Daoy (cell line): ENCODE measurements around the gene HDAC7. TPM values are rescaled to one million over a fixed set of nuclear protein-coding genes. Genes with fewer than 3 reads are reported as not detected.

ENCODE experiments used
- DNase-seq: peaks from one replicate; pipeline ENCODE4 v3.0.0-alpha.2; 2015; ENCODE audit warnings: low read depth
- total RNA-seq: library from RNA; depleted of rRNA; stranded (reverse); fragments of >200 nt; shearing (Covaris generic); gene quantifications from 2 replicates; pipeline ENCODE4 v1.2.3, GENCODE V29; 2014

Gene HDAC7
- total RNA-seq, 1 experiment from 2014 or later: 20.6 TPM

DNA sequence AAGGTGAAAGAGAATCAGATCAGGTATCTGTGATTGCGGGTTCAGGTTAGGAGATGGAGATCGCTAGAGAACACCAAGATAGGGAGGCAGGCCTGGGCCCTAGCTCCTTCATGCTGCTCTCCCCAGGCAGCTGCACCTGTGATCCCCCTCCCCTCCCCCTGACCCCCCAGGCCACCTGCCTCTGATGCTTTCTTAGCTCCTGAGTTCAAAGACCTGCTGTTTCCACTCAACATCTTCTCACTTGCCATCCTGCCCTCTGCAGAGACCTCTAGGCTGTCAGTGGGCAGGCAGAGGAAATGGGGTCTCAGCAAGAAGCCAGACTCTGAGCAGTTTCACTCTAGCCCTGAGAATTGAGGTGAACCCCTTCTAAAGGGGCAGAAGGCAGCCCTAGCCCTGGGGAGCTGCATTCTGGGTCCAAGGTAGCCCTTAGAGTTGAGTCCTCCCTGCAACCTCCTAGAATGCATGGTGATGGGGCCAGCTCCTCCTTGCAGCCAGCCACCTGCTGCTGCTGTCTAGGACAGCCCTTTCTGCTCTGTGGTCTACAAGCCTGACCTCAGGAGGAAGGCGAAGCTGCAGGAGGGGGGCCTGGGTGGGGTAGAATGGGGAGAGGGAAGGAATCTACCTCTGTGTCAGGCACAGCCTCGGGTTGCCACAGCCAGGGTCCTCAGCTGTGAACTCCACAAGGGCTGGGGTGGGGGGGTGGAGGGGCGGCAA is 53.0 kb downstream of the HDAC7 start:
- no peak for DNase-seq

DNA sequence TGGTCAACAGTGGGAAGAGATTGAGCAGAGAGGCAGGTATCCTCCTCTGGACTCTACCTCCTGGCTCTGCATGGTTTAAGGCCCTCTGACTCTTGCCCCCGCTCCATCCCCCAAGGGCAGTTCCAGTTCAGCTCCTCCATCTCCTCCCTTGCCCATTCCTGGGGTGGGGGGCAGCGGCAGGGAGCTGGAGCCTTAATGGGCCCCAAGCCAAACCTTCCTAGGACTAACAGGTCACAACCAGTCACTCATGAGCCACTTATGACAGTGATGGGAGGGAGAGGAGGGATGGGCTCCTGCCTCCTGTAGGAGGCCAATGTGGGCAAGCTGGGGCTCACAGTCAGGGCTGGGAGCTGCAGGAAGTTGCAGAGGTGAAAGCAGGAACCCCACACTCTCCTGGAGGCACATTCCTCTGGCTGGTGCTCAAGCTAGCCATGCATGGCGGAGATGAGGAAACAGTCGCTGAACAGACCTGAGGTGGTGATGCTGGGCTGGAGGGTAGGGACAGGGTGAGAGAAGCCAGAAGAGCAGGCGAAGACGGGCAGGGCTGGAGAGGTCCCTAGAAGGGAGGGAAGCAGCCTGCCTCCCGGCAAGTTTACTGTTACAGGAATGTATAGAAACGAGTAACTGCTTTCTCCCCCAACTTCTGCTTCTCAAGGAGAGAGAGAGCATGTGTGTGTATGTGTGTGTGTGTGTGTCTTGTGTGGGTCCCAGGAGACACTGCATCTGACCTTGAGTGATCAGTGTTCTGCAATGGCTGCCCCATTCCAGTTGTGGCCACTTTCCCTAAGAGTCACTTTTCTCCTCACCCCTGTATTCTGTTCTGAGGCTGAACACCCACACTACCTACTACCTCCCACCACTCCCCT is 56.0 kb downstream of the HDAC7 start:
- peak; percentile 37 for DNase-seq

- no peak for DNase-seq
These were observed 56.7 kb downstream of the HDAC7 start for GRCh38 chr12:47762850-47763465.

- DNase-seq: peak; percentile 93
These were observed 60.6 kb downstream of the HDAC7 start, which contains the start of gene RAPGEF3 for GRCh38 chr12:47758834-47759690. Gene RAPGEF3, minus strand, starts transcription at chr12:47758880. Its CDS starts 324 bp downstream, at chr12:47758556.

DNA sequence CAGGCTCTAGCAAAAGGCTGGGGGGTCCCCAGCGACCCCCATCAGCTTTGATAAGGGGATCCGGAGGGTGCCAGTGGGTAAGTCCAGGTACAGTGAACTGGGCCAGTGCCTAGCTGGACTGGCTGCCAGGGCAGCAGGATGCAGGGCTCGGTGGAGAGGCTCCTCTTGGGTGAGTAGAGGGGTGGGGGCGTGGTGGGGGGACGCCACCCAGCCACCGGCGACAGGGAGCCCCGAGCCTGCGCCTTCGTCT is 61.2 kb downstream of the HDAC7 start:
- DNase-seq: no peak

- no peak for DNase-seq
These were observed 61.7 kb downstream of the HDAC7 start for GRCh38 chr12:47757840-47758583.

GRCh38 chr12:47757364-47757839 is 62.3 kb downstream of the HDAC7 start:
- no peak for DNase-seq

DNA sequence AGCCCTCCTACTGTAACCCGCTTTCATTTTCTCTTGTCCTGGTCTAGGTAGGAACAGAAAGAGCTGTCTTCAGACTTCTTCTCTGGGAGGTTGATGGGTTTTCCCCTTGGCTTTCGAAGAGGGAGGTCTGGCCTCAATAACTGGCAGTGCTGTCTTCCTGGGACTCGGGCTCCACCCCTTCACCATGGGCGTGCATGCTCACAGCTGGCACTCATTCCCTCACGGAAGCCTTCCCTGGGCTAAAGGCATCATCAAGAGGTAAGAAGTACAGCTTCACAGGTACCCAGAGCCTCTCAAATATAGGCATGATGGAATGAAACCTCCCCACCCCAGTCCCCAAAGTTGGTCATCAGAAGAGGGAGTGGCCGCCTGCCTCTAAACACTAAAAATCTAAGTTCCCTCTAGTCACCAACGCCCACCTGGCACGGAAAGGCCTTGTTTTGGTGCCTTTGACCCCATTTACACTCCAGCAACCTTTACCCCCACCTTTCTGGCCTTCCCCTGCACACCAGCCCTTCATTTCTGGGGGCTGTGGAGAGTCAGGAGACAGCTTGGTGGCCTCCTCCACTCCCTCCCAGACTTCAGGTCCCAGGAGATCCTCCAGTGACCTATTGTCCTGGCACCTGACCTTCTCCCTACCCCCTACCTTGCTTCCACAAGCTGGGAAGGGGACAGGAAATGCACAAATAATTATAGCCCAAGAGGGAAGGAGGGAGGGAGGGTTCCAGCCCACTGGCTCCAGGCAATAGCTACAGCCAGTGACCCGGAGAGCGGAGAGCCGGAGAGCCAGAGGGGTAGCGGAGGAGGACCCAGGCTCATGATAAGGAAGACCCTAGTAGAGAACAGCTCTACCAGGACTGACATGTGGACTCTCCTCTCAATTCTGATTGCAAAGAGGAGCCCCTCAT is 63.8 kb downstream of the HDAC7 start:
- DNase-seq: peak; percentile 43

- DNase-seq: no peak
These were observed 64.8 kb downstream of the HDAC7 start for GRCh38 chr12:47754881-47755280.

- no peak for DNase-seq
These were observed 65.6 kb downstream of the HDAC7 start for GRCh38 chr12:47754126-47754525.

DNA sequence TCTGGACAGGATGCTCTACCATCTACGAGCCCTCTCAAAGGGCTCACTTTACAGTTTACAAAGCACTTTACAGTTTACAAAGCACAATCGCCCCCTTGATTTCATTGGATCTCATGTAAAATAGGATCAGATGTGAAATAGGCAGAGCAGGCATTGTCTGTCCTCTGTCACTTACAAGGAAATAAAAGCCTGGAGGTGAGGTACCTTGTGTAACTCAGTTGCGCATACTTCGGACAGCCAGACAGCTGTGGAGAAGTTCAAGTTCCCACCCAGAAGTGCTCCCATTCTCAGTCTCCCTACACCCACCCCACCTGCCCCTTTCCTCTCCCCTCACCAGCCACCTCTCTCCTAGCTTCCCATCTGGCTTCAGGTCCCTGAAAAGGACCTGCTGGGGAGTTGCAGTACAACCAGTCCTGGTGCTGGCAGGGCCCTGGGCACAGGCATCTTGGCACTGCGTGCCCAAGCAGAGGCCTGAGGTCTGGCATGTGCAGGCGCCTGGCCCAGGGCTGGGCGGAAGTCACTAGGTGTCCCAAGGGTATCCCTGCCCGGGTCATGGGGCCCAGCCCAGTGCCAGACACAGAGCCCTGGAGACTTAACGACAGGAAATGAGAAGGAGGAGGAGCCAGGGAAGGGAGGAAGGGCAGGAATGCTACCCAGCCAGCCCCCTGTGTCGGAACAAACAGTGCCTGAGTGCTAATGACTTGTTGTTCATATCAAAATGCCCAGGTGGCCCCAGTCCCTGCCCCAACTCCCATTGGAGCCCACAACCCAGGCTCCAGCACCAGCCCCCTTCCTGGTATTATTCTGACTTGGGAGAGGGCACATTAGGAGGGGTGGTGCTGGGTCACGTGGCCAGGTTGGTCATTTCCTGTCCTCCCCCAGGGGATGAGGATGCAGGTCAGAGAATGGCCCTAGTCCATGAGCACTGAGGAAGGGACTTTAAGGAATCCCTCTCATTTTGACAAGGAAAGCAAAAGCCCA is 66.4 kb downstream of the HDAC7 start:
- DNase-seq: peak; percentile 73

- no peak for DNase-seq
These were observed 67.2 kb downstream of the HDAC7 start for GRCh38 chr12:47752552-47752951.

- DNase-seq: no peak
These were observed 67.6 kb downstream of the HDAC7 start for GRCh38 chr12:47752121-47752520.

- peak; percentile 59 for DNase-seq
These were observed 68.1 kb downstream of the HDAC7 start for GRCh38 chr12:47751561-47751960.

- no peak for DNase-seq
These were observed 68.7 kb downstream of the HDAC7 start for GRCh38 chr12:47750916-47751470.

DNA sequence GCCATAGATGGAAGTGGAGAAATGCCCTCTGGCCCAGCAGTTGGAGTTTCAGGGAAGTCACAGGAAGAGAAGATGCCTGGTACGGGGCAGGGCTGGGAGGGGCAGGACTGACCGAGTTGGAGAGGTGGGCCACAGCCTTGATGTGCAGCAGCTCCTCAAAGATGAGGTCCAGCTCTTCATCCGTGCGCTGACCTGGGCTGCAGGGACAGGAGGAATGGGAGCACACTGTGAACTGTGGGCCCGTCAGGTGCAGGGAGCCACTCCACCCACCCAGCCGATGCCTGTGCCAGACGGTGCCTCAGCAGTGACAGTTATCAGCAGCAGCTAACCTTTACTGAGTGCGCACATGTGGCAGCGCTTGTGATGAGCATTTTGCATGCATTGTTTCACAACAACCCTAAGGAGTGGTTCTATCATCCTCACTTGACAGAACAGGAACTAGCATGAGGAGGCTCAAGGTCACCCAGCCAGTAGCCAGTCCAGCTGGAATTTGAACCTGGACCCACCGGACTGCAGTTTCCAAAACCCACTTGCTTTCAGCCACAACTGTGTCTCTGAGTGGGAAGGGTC is 69.4 kb downstream of the HDAC7 start:
- DNase-seq: no peak

GRCh38 chr12:47748899-47749298 is 70.8 kb downstream of the HDAC7 start:
- no peak for DNase-seq

DNA sequence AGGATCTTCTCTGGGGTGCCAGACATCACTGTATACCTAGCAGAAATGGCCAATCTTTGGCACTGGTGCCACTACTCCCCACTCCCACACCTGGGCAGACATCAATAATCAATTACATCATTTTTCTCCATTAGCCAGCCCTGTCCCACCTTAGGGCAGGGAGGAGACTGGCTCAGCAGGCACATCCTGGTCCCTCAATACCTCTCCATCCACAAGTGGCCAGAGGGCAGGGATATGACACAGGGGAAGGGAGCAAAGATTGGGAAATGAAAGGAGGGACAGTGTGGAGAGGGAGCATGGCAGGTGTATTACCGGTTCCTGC is 71.2 kb downstream of the HDAC7 start:
- no peak for DNase-seq
